ENCODE results near the gene SPG21.
"Not testable (repeated sequence)": the region's sequence is repeated elsewhere in the genome, so short reads cannot be mapped to it uniquely, and the experiment has no call there.

Gene SPG21

DNA sequence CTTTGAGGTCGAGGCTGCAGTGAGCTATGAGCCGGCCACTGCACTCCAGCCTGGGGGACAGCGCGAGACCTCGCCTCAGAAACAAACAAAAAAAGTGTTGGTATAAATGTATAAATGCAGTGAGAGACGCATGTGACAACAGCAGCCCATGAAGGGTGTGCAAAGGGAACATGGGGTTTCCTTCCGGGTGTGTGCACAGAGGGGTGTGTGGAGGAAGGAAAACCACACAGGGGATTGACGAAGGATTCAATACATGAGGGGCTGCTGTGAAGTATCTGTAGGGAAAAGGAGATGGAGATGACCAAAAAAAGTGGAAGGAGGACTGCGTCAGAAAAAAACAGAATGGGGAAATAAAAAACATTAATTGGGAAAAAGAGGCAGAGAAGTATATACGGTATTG is 38.6 kb upstream of the SPG21 start:
- Histone ChIP-seq H3K27ac (ENCODE audit: low read depth in 2 of 2, low read length in 2 of 2) (peak overlapping the region in 1 of 2 donors; percentile 32), H3K9ac (ENCODE audit: low read depth in 1 of 2, low read length in 2 of 2) (peak overlapping the region; percentile 83 to 91)

DNA sequence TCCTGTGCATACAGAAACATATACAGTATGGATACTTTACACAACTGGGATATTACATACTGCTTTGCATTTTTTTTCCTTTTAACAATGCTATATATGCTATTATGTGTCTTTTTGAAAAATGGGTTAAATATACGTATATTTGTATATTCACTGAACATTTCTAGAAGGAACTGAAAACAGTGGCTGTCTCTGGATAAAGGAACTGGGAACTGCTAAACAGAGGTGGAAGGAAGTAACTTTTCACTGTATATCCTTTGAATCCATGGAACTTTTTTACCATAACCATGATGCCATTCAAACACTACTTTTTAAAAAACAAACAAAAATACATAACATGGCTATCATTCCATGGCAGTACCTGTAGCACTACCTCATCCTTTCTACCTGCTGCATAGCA is 37.9 kb upstream of the SPG21 start:
- Histone ChIP-seq H3K9me3 (ENCODE audit: control insufficient read depth in 2 of 2, low read length in 2 of 2) (no peaks in the 10 kb centered on the region), H3K4me3 (ENCODE audit: low read length in 2 of 2) (peak overlapping the region in 1 of 2 donors; percentile 93), H3K9ac (ENCODE audit: low read depth in 1 of 2, low read length in 2 of 2) (no peak overlapping the region), H3K36me3 (ENCODE audit: control insufficient read depth in 2 of 2, insufficient read depth in 2 of 2, low read length in 2 of 2) (peaks cover 15 to 30% of the 10 kb centered on the region in 2 donors), H3K27me3 (ENCODE audit: control insufficient read depth in 2 of 2, insufficient read depth in 2 of 2, low read length in 2 of 2) (no peaks in the 10 kb centered on the region), H3K4me1 (ENCODE audit: control insufficient read depth in 2 of 2, insufficient read depth in 2 of 2, low read length in 2 of 2) (peaks cover 9 to 12% of the 10 kb centered on the region in 2 donors), H3K27ac (ENCODE audit: low read depth in 2 of 2, low read length in 2 of 2) (no peak overlapping the region)

More for the DNA sequence above, 38.6 kb upstream of the SPG21 start:
- Histone ChIP-seq H3K36me3 (ENCODE audit: control insufficient read depth in 2 of 2, insufficient read depth in 2 of 2, low read length in 2 of 2) (peaks cover 15 to 28% of the 10 kb centered on the region in 2 donors), H3K9me3 (ENCODE audit: control insufficient read depth in 2 of 2, low read length in 2 of 2) (no peaks in the 10 kb centered on the region), H3K27me3 (ENCODE audit: control insufficient read depth in 2 of 2, insufficient read depth in 2 of 2, low read length in 2 of 2) (no peaks in the 10 kb centered on the region), H3K4me3 (ENCODE audit: low read length in 2 of 2) (peak overlapping the region; percentile 84 to 93), H3K4me1 (ENCODE audit: control insufficient read depth in 2 of 2, insufficient read depth in 2 of 2, low read length in 2 of 2) (peaks cover 12 to 15% of the 10 kb centered on the region in 2 donors)

DNA sequence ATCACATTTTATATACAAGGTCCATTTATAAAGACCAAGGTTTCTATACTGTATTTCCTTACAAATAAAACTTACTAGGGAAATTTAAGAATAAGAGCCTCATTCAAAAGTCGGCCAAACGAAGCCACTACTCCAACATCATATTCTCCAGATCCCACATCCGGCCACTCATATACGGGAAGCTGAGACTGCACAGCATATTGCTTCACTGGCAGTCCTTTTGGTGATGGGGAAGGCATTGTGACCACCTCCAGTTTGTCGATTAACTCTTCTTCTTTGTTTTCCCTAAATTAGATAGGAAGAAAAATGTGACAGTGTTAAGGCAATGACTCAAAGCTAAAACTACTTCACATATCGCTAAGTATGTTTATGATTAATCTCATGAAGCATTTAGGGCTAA is 37.0 kb upstream of the SPG21 start:
- Histone ChIP-seq H3K9me3 (ENCODE audit: control insufficient read depth in 2 of 2, low read length in 2 of 2) (no peaks in the 10 kb centered on the region), H3K36me3 (ENCODE audit: control insufficient read depth in 2 of 2, insufficient read depth in 2 of 2, low read length in 2 of 2) (peaks cover 15 to 30% of the 10 kb centered on the region in 2 donors), H3K27ac (ENCODE audit: low read depth in 2 of 2, low read length in 2 of 2) (no peak overlapping the region), H3K9ac (ENCODE audit: low read depth in 1 of 2, low read length in 2 of 2) (no peak overlapping the region), H3K4me1 (ENCODE audit: control insufficient read depth in 2 of 2, insufficient read depth in 2 of 2, low read length in 2 of 2) (peaks cover 9 to 12% of the 10 kb centered on the region in 2 donors), H3K4me3 (ENCODE audit: low read length in 2 of 2) (no peak overlapping the region), H3K27me3 (ENCODE audit: control insufficient read depth in 2 of 2, insufficient read depth in 2 of 2, low read length in 2 of 2) (no peaks in the 10 kb centered on the region)

DNA sequence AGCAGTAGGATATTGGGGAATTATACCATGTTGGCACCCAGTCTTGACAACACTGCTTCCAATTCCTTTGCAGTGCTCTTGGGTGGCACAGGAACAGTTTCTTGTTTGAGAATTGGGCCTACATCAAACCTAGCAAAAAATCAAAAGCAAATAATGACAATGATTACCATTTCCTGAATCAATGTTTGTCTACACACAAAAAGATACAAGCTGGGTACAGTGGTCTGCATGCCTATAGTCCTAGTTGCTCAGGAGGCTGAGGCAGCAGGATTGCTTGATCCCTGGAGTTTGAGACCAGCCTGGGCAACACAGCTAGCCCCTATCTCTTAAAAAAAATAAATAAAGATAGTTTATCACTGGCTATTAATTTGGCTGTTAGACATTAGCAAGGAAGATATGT is 31.8 kb upstream of the SPG21 start:
- H3K9ac ChIP-seq (ENCODE audit: low read depth in 1 of 2, low read length in 2 of 2), result no peak overlapping the region
- H3K4me3 ChIP-seq (ENCODE audit: low read length in 2 of 2), result no peak overlapping the region
- peaks cover 40 to 62% of the 10 kb centered on the region in 2 donors for H3K36me3 ChIP-seq (ENCODE audit: control insufficient read depth in 2 of 2, insufficient read depth in 2 of 2, low read length in 2 of 2)
- H3K27me3 ChIP-seq (ENCODE audit: control insufficient read depth in 2 of 2, insufficient read depth in 2 of 2, low read length in 2 of 2), result no peaks in the 10 kb centered on the region
- H3K9me3 ChIP-seq (ENCODE audit: control insufficient read depth in 2 of 2, low read length in 2 of 2), result no peaks in the 10 kb centered on the region
- H3K27ac ChIP-seq (ENCODE audit: low read depth in 2 of 2, low read length in 2 of 2), result no peak overlapping the region
- H3K4me1 ChIP-seq (ENCODE audit: control insufficient read depth in 2 of 2, insufficient read depth in 2 of 2, low read length in 2 of 2), result no peaks in the 10 kb centered on the region

DNA sequence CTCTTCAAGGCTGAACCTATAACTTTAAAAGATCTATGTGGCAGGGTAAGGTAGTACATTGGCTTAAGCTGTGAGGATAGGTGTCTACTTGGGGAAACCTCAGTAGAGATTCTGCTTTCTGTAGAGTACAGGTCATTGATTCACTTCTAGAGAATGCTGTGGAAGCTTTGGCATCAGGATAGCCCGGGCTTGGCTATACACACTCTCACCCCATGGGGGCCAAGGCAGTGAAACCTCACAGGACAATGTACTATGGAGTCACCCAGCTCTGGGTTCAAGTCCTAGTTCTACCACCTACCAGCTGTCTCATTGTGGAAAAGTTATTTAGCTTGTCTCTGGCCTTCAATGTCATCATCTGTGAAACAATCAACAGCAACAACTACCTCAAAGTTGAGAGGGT is 30.7 kb upstream of the SPG21 start:
- Histone ChIP-seq H3K27ac (ENCODE audit: low read depth in 2 of 2, low read length in 2 of 2) (no peak overlapping the region), H3K9ac (ENCODE audit: low read depth in 1 of 2, low read length in 2 of 2) (no peak overlapping the region), H3K4me1 (ENCODE audit: control insufficient read depth in 2 of 2, insufficient read depth in 2 of 2, low read length in 2 of 2) (no peaks in the 10 kb centered on the region), H3K36me3 (ENCODE audit: control insufficient read depth in 2 of 2, insufficient read depth in 2 of 2, low read length in 2 of 2) (peaks cover 35 to 60% of the 10 kb centered on the region in 2 donors), H3K9me3 (ENCODE audit: control insufficient read depth in 2 of 2, low read length in 2 of 2) (no peaks in the 10 kb centered on the region), H3K4me3 (ENCODE audit: low read length in 2 of 2) (no peak overlapping the region), H3K27me3 (ENCODE audit: control insufficient read depth in 2 of 2, insufficient read depth in 2 of 2, low read length in 2 of 2) (no peaks in the 10 kb centered on the region)

DNA sequence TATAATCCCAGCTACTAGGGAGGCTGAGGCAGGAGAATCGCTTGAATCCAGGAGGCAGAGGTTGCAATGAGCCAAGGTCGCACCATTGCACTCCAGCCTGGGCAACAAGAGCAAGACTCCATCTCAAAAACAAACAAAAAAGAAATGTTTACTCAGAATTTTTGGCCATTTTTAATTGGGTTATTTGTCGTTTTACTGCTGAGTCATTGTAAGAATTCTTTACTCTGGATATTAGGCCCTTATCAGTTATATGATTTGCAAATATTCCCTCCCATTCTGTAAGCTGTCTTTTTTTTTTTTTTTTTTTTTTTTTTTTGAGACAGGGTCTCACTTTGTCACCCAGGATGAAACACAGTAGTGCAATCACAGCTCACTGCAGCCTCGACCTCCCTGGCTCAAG is 21.5 kb upstream of the SPG21 start:
- not testable (repeated sequence) for H3K4me3 ChIP-seq (ENCODE audit: low read length in 2 of 2); H3K4me1 ChIP-seq (ENCODE audit: control insufficient read depth in 2 of 2, insufficient read depth in 2 of 2, low read length in 2 of 2); H3K27ac ChIP-seq (ENCODE audit: low read depth in 2 of 2, low read length in 2 of 2); H3K27me3 ChIP-seq (ENCODE audit: control insufficient read depth in 2 of 2, insufficient read depth in 2 of 2, low read length in 2 of 2); H3K9me3 ChIP-seq (ENCODE audit: control insufficient read depth in 2 of 2, low read length in 2 of 2); H3K9ac ChIP-seq (ENCODE audit: low read depth in 1 of 2, low read length in 2 of 2)
- peaks cover 24 to 36% of the 10 kb centered on the region in 2 donors for H3K36me3 ChIP-seq (ENCODE audit: control insufficient read depth in 2 of 2, insufficient read depth in 2 of 2, low read length in 2 of 2)

DNA sequence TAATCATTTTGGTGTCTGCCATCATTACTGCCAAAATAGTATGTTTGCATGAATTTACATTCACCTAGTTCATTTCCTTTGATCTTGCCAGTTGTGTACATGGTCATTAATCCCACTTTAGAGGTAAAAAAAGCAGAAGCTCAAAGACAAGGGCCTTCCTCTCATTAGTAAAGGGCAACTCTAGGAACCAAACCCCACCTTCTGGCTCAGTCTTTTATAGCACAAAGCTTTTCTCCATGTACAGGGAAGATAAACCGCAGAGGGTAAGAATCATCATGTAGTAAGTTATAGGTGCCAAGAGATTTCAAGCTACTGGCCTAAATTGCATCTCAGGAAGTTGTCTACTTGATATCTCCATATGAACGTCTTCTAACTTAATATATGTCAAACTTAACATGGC is 19.3 kb upstream of the SPG21 start:
- H3K9ac ChIP-seq (ENCODE audit: low read depth in 1 of 2, low read length in 2 of 2), result no peak overlapping the region
- H3K9me3 ChIP-seq (ENCODE audit: control insufficient read depth in 2 of 2, low read length in 2 of 2), result peaks cover 0 to 3% of the 10 kb centered on the region in 2 donors
- H3K36me3 ChIP-seq (ENCODE audit: control insufficient read depth in 2 of 2, insufficient read depth in 2 of 2, low read length in 2 of 2), result peaks cover 11 to 24% of the 10 kb centered on the region in 2 donors
- no peak overlapping the region for H3K27ac ChIP-seq (ENCODE audit: low read depth in 2 of 2, low read length in 2 of 2)
- no peaks in the 10 kb centered on the region for H3K27me3 ChIP-seq (ENCODE audit: control insufficient read depth in 2 of 2, insufficient read depth in 2 of 2, low read length in 2 of 2)
- H3K4me3 ChIP-seq (ENCODE audit: low read length in 2 of 2), result no peak overlapping the region
- no peaks in the 10 kb centered on the region for H3K4me1 ChIP-seq (ENCODE audit: control insufficient read depth in 2 of 2, insufficient read depth in 2 of 2, low read length in 2 of 2)

DNA sequence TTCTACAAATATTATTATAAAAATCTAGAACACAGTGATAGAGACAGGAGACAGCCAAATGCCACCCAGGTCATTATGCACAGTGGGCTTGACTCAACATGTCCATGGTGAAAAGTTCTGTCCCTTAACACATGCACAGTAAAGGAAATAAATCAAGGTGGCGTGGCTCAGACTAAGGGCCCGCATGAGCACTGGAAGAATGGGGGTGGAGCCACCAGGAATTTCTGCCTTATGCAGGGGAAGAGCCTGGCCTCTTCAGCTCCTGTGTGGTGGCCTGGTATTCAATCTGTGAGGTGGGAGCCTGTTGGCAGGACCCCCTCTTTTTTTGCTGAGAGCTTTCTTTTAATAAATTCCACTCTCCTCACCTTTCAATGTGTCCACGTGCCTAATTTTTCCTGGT is 17.2 kb upstream of the SPG21 start:
- Histone ChIP-seq H3K36me3 (ENCODE audit: control insufficient read depth in 2 of 2, insufficient read depth in 2 of 2, low read length in 2 of 2) (peaks cover 2 to 9% of the 10 kb centered on the region in 2 donors), H3K4me1 (ENCODE audit: control insufficient read depth in 2 of 2, insufficient read depth in 2 of 2, low read length in 2 of 2) (no peaks in the 10 kb centered on the region), H3K27me3 (ENCODE audit: control insufficient read depth in 2 of 2, insufficient read depth in 2 of 2, low read length in 2 of 2) (no peaks in the 10 kb centered on the region), H3K9me3 (ENCODE audit: control insufficient read depth in 2 of 2, low read length in 2 of 2) (no peaks in the 10 kb centered on the region), H3K4me3 (ENCODE audit: low read length in 2 of 2) (no peak overlapping the region), H3K9ac (ENCODE audit: low read depth in 1 of 2, low read length in 2 of 2) (no peak overlapping the region), H3K27ac (ENCODE audit: low read depth in 2 of 2, low read length in 2 of 2) (no peak overlapping the region)

DNA sequence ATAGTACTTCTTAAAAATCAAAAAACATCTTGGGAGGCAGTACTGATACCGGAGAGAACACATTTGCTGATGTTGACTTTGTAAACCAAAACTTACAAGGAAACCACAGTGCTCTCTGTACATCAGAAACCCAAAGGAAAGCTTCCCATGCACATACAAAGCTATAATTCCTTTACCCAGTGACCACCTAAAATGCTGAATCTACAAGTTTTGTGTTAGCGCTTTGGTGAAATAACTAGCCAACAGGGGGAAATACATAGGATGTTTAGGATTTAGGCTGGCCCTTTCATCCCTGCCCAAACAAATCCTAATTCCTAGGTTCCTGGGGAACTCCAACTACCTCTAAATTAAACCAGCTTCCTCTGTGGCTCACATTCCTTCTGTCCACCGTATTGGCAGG is 15.3 kb upstream of the SPG21 start:
- H3K4me3 ChIP-seq (ENCODE audit: low read length in 2 of 2), result no peak overlapping the region
- H3K27ac ChIP-seq (ENCODE audit: low read depth in 2 of 2, low read length in 2 of 2), result no peak overlapping the region
- H3K9me3 ChIP-seq (ENCODE audit: control insufficient read depth in 2 of 2, low read length in 2 of 2), result no peaks in the 10 kb centered on the region
- peaks cover 2 to 7% of the 10 kb centered on the region in 2 donors for H3K36me3 ChIP-seq (ENCODE audit: control insufficient read depth in 2 of 2, insufficient read depth in 2 of 2, low read length in 2 of 2)
- no peaks in the 10 kb centered on the region for H3K27me3 ChIP-seq (ENCODE audit: control insufficient read depth in 2 of 2, insufficient read depth in 2 of 2, low read length in 2 of 2)
- H3K9ac ChIP-seq (ENCODE audit: low read depth in 1 of 2, low read length in 2 of 2), result no peak overlapping the region
- no peaks in the 10 kb centered on the region for H3K4me1 ChIP-seq (ENCODE audit: control insufficient read depth in 2 of 2, insufficient read depth in 2 of 2, low read length in 2 of 2)

DNA sequence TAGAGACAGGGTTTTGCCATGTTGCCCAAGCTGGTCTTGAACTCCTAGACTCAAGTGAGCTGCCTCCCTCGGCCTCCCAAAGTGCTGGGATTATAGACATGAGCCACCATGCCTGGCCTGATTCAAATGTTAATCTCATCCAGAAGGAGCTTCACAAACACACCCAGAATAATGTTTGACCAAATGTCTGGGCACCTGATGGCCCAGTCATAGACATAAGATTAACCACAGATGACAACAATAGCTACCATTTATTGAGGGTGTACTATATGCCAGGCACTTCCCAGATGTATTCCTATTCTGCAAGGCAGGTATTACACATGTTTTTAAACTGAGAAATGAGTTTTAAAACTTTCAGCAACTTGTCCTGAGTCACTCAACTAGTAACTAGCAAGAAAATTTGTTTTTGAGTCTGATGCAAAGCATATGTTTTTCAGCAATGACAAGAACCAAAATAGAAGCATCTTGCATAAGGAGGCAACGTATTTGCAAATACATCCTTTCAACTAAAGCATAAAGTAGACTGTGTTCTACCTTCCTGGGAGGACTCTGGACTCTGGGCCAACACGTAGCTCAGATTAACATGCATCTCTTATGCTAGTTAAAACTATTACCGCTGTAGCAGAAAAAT is 8.1 kb upstream of the SPG21 start:
- Histone ChIP-seq H3K4me1 (ENCODE audit: control insufficient read depth in 2 of 2, insufficient read depth in 2 of 2, low read length in 2 of 2) (peaks cover 0 to 2% of the 10 kb centered on the region in 2 donors), H3K9ac (ENCODE audit: low read depth in 1 of 2, low read length in 2 of 2) (no peak overlapping the region), H3K4me3 (ENCODE audit: low read length in 2 of 2) (no peak overlapping the region), H3K27ac (ENCODE audit: low read depth in 2 of 2, low read length in 2 of 2) (no peak overlapping the region), H3K9me3 (ENCODE audit: control insufficient read depth in 2 of 2, low read length in 2 of 2) (no peaks in the 10 kb centered on the region), H3K36me3 (ENCODE audit: control insufficient read depth in 2 of 2, insufficient read depth in 2 of 2, low read length in 2 of 2) (no peaks in the 10 kb centered on the region), H3K27me3 (ENCODE audit: control insufficient read depth in 2 of 2, insufficient read depth in 2 of 2, low read length in 2 of 2) (no peaks in the 10 kb centered on the region)

Data from mucosa of rectum (tissue), 2 donors.